Mesodermal cell (in vitro differentiated cells): ENCODE results near the gene RBM19.

Source experiments
- H3K27ac ChIP-seq: 2 replicates; pipeline ENCODE4 v1.7.0; 2013; ENCODE audit warnings: mild to moderate bottlenecking, low read depth, low read length, moderate library complexity; ENCODE audit not compliant: severe bottlenecking
- H3K36me3 ChIP-seq: 2 replicates; pipeline ENCODE4 v1.7.1; 2013; ENCODE audit warnings: mild to moderate bottlenecking, low read length, moderate library complexity; ENCODE audit not compliant: control insufficient read depth, insufficient read depth
- H3K4me1 ChIP-seq: one replicate; pipeline ENCODE4 v1.7.1; 2013; ENCODE audit warnings: mild to moderate bottlenecking, low read length; ENCODE audit not compliant: insufficient read depth, control insufficient read depth, poor library complexity, severe bottlenecking
- H3K4me3 ChIP-seq: 2 replicates; pipeline ENCODE4 v1.7.0; 2013; ENCODE audit warnings: low read length, control low read depth, mild to moderate bottlenecking; ENCODE audit not compliant: insufficient read depth, poor library complexity, severe bottlenecking; ENCODE audit errors: extremely low read depth
- H3K9me3 ChIP-seq: 2 replicates; pipeline ENCODE4 v1.7.1; 2013; ENCODE audit warnings: mild to moderate bottlenecking, low read length, moderate library complexity; ENCODE audit not compliant: control insufficient read depth
- WGBS, 2 experiments: methylation state at CpG; one replicate each; pipeline ENCODE4 v1.1.5; 2013; ENCODE audit warnings: missing lambda C conversion rate in 2 of 2; ENCODE audit not compliant: insufficient coverage in 2 of 2; 5-methylcytosine and 5-hydroxymethylcytosine counted together

RBM19 gene

GRCh38 chr12:113987261-113988063, 21.3 kb upstream of the RBM19 start:
- Histone ChIP-seq H3K27ac (no peak overlapping the region), H3K9me3 (no peaks in the 10 kb centered on the region), H3K36me3 (no peaks in the 10 kb centered on the region), H3K4me3 (no peak overlapping the region), H3K4me1 (no peaks in the 10 kb centered on the region)
- WGBS, 2 experiments = 55 to 75% methylated on average over 3 to 5 of the region's 6 CpGs

DNA sequence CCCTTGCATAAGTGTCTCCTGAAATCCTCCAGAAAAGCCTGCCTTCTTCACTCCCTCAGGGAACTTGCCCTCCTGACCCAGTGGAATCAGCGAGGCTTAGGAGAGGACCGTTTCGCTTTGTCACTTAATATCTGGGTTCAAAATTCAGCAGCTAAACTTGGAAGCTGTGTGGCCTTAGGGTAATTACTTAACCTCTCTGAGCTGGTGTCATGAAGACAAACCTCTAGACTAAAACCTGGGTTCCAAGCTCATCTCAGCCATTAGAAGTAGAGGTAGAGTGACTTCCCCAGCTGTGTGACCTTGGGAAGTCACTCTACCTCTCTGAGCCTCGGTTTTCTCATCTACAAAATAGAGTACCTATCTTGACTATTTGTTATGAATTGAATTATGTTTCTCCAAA, 18.3 kb upstream of the RBM19 start:
- WGBS, 2 experiments = 88 to 93% methylated on average over 3 of the region's 4 CpGs
- Histone ChIP-seq H3K27ac (no peak overlapping the region), H3K9me3 (no peaks in the 10 kb centered on the region), H3K4me1 (no peaks in the 10 kb centered on the region), H3K4me3 (no peak overlapping the region), H3K36me3 (no peaks in the 10 kb centered on the region)

DNA sequence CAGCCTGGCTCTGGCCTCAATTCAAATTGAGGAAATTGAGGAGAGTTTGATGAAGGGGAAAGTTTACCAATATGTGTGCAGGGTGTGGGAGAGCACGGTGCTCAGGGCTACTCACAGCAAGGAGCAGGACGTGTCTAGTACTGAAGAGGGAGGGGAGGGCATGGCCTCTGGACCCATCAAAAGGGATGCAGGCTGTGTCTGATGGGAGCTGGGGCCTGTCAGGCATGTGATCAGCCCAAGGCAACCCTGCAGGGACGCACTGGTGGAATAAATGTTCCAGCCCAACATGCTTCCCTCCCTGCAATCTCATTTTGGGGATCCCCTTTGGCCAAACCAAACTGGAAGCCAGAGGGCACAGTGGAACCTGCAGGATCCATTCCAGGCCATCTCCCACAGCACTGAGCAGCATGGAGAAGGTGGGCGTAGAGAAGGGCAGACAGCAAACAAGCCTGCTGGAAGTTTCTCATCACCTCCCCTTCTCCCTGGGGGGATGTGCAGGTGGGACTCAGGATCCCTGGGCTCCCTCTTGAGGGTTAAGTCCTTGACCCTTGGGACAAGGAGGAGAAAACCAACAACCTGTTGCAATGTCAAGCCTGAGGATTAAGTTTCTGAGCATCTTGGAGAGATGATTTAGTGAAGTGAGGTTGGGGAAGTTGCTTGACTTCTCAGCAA, 17.8 kb upstream of the RBM19 start:
- Histone ChIP-seq H3K4me3 (no peak overlapping the region), H3K9me3 (no peaks in the 10 kb centered on the region), H3K36me3 (no peaks in the 10 kb centered on the region), H3K27ac (no peak overlapping the region), H3K4me1 (no peaks in the 10 kb centered on the region)
- 76 to 78% methylated on average over 3 of the region's 4 CpGs for WGBS, 2 experiments

GRCh38 chr12:113983265-113983664, 17.1 kb upstream of the RBM19 start:
- no peak overlapping the region for H3K27ac ChIP-seq
- H3K9me3 ChIP-seq = no peaks in the 10 kb centered on the region
- WGBS, 2 experiments = 68 to 88% methylated on average over 1 to 2 of the region's 2 CpGs
- H3K4me1 ChIP-seq = no peaks in the 10 kb centered on the region
- no peaks in the 10 kb centered on the region for H3K36me3 ChIP-seq
- H3K4me3 ChIP-seq = no peak overlapping the region

DNA sequence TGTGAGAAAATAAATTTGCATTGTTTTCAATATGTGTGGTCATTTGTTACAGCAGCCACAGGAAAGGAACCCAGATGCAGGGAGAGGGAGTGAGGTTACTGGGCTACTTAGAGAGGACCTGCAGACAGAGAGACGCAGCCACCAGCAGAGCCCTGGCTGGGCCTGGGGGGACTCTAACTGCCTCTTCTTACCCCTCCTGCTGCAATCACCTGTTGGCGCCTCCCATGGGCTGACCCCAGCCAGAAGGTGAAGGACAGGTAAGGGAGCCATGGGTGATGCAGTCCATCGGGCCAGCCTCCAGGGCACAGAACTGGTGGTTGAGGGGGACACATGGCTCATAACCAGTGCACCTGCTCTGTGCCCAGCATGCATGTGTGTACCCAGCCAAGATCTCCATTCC, 15.8 kb upstream of the RBM19 start:
- 80 to 89% methylated on average over 1 to 2 of the region's 3 CpGs for WGBS, 2 experiments
- H3K4me3 ChIP-seq = no peak overlapping the region

GRCh38 chr12:113980537-113981337, 14.6 kb upstream of the RBM19 start:
- Histone ChIP-seq H3K9me3 (no peaks in the 10 kb centered on the region), H3K36me3 (no peaks in the 10 kb centered on the region), H3K4me3 (no peak overlapping the region), H3K4me1 (no peaks in the 10 kb centered on the region), H3K27ac (no peak overlapping the region)
- WGBS, 2 experiments = 5 to 21% methylated on average over 6 to 9 of the region's 12 CpGs

More for the DNA sequence above, 15.8 kb upstream of the RBM19 start:
- no peak overlapping the region for H3K27ac ChIP-seq
- H3K36me3 ChIP-seq = no peaks in the 10 kb centered on the region
- H3K4me1 ChIP-seq = no peaks in the 10 kb centered on the region
- H3K9me3 ChIP-seq = no peaks in the 10 kb centered on the region

DNA sequence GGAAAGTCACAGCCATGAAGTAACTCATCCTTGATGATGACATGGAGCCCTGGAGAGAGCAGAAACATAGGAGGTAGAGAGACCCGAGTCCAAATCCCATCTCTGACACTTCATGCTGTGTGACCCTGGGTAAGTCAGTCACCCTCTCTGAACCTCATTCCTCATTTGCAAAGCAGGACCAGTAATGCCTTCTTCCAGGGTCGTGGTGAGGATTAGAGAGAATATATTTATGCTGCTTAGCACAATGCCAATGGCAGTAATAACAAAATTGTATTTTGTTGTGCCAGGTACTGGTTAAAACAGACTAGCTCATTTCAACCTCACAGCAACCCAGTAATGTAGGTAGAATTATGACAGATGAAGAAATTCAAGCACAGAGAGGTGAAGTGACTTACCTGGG, 13.9 kb upstream of the RBM19 start:
- Histone ChIP-seq H3K4me1 (no peaks in the 10 kb centered on the region), H3K9me3 (no peaks in the 10 kb centered on the region), H3K4me3 (no peak overlapping the region), H3K36me3 (no peaks in the 10 kb centered on the region), H3K27ac (no peak overlapping the region)
- WGBS, 2 experiments = 80% methylated on average over 1 of the region's 2 CpGs; no CpG with 5 or more reads in 1 of the 2 experiments

- H3K4me3 ChIP-seq = no peak overlapping the region
- no peaks in the 10 kb centered on the region for H3K4me1 ChIP-seq
- no peaks in the 10 kb centered on the region for H3K9me3 ChIP-seq
- H3K36me3 ChIP-seq = no peaks in the 10 kb centered on the region
- WGBS, 2 experiments = no CpG with 5 or more reads among the region's 1 CpG
- no peak overlapping the region for H3K27ac ChIP-seq
These were observed 12.0 kb upstream of the RBM19 start for GRCh38 chr12:113978080-113978479.

DNA sequence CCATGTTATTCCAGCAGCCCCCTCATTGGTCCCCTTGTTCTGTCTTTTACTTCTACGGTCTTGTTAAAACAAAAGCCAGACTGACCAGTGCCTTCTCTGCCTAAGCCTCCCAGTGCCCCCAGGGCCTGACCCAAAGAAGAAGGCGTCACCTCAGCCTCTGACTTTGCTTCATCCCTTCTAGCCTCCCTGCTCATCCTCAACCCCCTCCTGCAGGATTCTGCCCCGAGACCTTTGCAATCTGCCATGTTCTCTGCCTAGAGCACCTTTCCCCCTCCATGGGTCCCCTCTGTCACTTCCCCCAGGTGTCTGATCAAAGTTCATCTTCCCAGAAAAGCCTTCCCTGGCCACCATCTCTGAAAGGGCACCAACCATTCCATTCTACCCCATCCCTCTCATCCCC, 7.9 kb upstream of the RBM19 start:
- WGBS, 2 experiments = 76 to 77% methylated on average over 3 of the region's 3 CpGs
- H3K36me3 ChIP-seq = no peaks in the 10 kb centered on the region
- no peak overlapping the region for H3K4me3 ChIP-seq
- H3K4me1 ChIP-seq = no peaks in the 10 kb centered on the region
- no peaks in the 10 kb centered on the region for H3K9me3 ChIP-seq
- H3K27ac ChIP-seq = no peak overlapping the region

DNA sequence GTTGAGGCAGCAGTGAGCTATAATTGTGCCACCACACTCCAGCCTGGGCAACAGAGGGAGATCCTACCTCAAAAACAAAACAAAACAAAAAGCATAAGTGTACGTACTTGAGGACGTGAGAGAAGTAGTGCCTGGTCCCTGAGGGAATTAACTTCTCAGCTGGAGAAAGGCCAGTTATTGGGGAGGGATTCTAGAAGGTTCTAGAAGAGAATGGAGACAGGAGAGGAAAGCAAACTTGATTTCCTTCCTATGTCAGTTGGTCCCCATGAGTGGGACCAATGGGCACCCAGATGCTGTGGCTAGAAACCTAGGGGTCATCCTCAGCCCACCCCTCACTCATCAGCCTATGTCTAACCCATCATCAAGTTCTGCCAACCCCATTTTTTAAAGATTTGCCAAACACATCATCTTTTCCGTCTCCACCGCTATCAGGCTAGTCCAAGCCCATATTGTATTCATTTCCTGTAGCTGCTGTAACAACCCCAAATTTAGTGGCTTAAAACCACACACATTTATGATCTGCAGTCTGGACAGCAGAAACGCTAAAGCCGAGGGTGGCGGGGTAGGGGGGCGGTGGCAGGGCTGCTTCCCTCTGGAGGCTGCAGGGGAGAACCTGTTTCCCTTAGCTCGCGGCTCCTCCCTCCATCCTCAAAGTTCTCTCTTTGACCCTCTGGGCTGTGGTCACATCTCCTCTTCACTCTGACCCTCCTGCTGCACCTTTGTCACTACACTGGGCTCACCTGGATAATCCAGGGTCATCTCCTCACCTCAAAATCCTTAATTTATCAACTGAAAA, 7.2 kb upstream of the RBM19 start:
- H3K9me3 ChIP-seq = no peaks in the 10 kb centered on the region
- H3K36me3 ChIP-seq = no peaks in the 10 kb centered on the region
- 74 to 76% methylated on average over 8 to 9 of the region's 10 CpGs for WGBS, 2 experiments
- no peak overlapping the region for H3K27ac ChIP-seq
- H3K4me1 ChIP-seq = no peaks in the 10 kb centered on the region
- H3K4me3 ChIP-seq = no peak overlapping the region
